GM23338 (cell line): ENCODE results near the gene FUT8.

Experiments used
- CTCF ChIP-seq, 2 experiments: fragments of 200-600 bp in 1 of 2; sonication (generic) in 1 of 2; conservative IDR thresholded peaks; 2 replicates each; pipeline versions ENCODE4 v1.5.1 to v1.6.1; 2016 to 2017; ENCODE audit warnings: antibody characterized with exemption in 2 of 2, low read depth in 2 of 2, mild to moderate bottlenecking in 2 of 2, moderate library complexity in 1 of 2
- EZH2phosphoT487 ChIP-seq: fragments of 200-600 bp; sonication (generic); IDR thresholded peaks from one replicate; pipeline ENCODE4 v1.8.1; 2018; ENCODE audit warnings: antibody characterized with exemption; ENCODE audit not compliant: unreplicated experiment
- REST ChIP-seq: IDR thresholded peaks from one replicate; pipeline ENCODE4 v1.6.1; 2018; ENCODE audit warnings: antibody characterized with exemption; ENCODE audit not compliant: unreplicated experiment

GRCh38 chr14:65639216-65639615 lies 226.7 kb downstream of the FUT8 start:
- TF ChIP-seq CTCF (conservative IDR thresholded peaks at IDR 0.05; ENCODE audit: low read depth in 2 of 2) (no peak), REST (no peak), EZH2phosphoT487 (no peak)
